Measurements from ENCODE around the gene SYF2.

DNA sequence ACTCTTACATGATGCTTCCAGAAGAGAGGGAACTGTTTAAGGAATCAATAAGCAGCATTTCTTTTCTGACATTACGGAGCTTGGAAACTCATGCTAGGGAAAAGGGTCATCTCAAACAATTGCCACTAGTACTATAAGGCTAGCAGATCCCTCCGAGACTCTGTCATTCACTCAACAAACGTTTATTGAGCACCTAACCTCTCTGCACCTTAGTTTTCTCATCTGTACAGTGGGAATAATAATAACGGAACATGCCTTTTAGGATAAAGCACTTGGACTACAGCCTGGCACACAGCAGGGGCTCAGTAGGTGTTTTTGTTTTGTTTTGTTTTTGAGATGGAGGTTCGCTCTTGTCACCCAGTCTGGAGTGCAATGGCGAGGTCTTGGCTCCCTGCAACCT lies 51.3 kb downstream of the SYF2 start:
- TF ChIP-seq, protein P1, sequence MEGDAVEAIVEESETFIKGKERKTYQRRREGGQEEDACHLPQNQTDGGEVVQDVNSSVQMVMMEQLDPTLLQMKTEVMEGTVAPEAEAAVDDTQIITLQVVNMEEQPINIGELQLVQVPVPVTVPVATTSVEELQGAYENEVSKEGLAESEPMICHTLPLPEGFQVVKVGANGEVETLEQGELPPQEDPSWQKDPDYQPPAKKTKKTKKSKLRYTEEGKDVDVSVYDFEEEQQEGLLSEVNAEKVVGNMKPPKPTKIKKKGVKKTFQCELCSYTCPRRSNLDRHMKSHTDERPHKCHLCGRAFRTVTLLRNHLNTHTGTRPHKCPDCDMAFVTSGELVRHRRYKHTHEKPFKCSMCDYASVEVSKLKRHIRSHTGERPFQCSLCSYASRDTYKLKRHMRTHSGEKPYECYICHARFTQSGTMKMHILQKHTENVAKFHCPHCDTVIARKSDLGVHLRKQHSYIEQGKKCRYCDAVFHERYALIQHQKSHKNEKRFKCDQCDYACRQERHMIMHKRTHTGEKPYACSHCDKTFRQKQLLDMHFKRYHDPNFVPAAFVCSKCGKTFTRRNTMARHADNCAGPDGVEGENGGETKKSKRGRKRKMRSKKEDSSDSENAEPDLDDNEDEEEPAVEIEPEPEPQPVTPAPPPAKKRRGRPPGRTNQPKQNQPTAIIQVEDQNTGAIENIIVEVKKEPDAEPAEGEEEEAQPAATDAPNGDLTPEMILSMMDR (IDR thresholded peaks at IDR 0.05) = no peak
- no peak for TF ChIP-seq POLR2A (IDR thresholded peaks at IDR 0.05)
- no peak for TF ChIP-seq POLR2AphosphoS5 (IDR thresholded peaks at IDR 0.05)
